ENCODE results near the gene FGF8. TPM values are rescaled to one million over a fixed set of nuclear protein-coding genes. Genes with fewer than 3 reads are reported as not detected.

The FGF8 gene
- total and polyA plus RNA-seq, 9 of the 15 experiments (the other 6 are each of a cell fraction or from before 2014, with no cell fraction given), result 0.13 to 0.82 (median 0.37) TPM; not detected in 5

GRCh38 chr10:101816376-101816775 is 40.5 kb upstream of the FGF8 start (continued):
- TF ChIP-seq MAX (CRISPR knock-in tag; IDR thresholded peaks at IDR 0.05), result no peak

GRCh38 chr10:101814466-101815071 is 38.7 kb upstream of the FGF8 start:
- in situ Hi-C loops (cut with MboI), result no loop called here
- no peak overlapping the region; the same call in 2 of the 3 replicates for H3K27ac ChIP-seq (ENCODE audit: extremely low read depth, low read depth, low read length)
- no peak overlapping the region for H2AFZ ChIP-seq (ENCODE audit: low read depth, low read length)
- ATAC-seq (no peak), FAIRE-seq (peak; percentile 61), DNase-seq (ENCODE audit: extremely low read depth in 1 of 4, low spot score in 3 of 4) (no peak)
- ChIA-PET CTCF (ENCODE audit: low intra/inter-chr PET ratio) (no interaction called here), POLR2A (interaction anchor here (0.6 to 2.1 kb wide), 4 partner anchors 10 to 243 kb away, joined by 3 to 6 read pairs (median 3); no protein-coding TSS in a partner anchor)
- no peaks in the 10 kb centered on the region for H3K9me1 ChIP-seq (ENCODE audit: control insufficient read depth, insufficient read depth, low read length)
- intact Hi-C loops (cut with micrococcal nuclease), result no loop called here
- H4K20me1 ChIP-seq (replicated peaks; ENCODE audit: control insufficient read depth, insufficient read depth, low read length), result peaks cover 35% of the 10 kb centered on the region
- peak overlapping the region in 1 of 2 experiments; percentile 96; a peak in 2 of 4 replicates for H3K9ac ChIP-seq (ENCODE audit: insufficient read depth in 1 of 2, low read depth in 2 of 2, low read length in 2 of 2)
- no peaks in the 10 kb centered on the region for H3K9me3 ChIP-seq (replicated peaks; ENCODE audit: control insufficient read depth, insufficient read depth, low read depth, low read length)
- no peaks in the 10 kb centered on the region for H3K27me3 ChIP-seq (ENCODE audit: control insufficient read depth in 2 of 2, insufficient read depth in 2 of 2, low read length in 2 of 2)
- peaks cover 50% of the 10 kb centered on the region for H3K36me3 ChIP-seq (ENCODE audit: control insufficient read depth, insufficient read depth, low read length)
- H3K4me2 ChIP-seq (ENCODE audit: insufficient read depth, low read length), result peak overlapping the region; percentile 72
- 35% methylated on average over 8 of the region's 8 CpGs for WGBS (ENCODE audit: insufficient coverage, low coverage, missing lambda C conversion rate)
- peaks cover 94% of the 10 kb centered on the region for H3K79me2 ChIP-seq (ENCODE audit: control insufficient read depth, insufficient read depth, low read length)
- H3K4me1 ChIP-seq (replicated peaks in 1 of 2; ENCODE audit: control insufficient read depth in 2 of 2, insufficient read depth in 2 of 2, low read length in 2 of 2), result peaks cover 9% of the 10 kb centered on the region in 2 experiments; a peak in 4 of 5 replicates
- no TSS peak for BruUV-seq (replicated peaks)
- H3K4me3 ChIP-seq, result peak overlapping the region; percentile 98
- TF ChIP-seq POLR3G (IDR thresholded peaks at IDR 0.05; ENCODE audit: extremely low read depth, insufficient read length, insufficient replicate concordance) (no peak), ZNF586 (CRISPR knock-in tag; conservative IDR thresholded peaks at IDR 0.05) (no peak), NRF1 (conservative IDR thresholded peaks at IDR 0.05 in 1 of 2, IDR thresholded peaks at IDR 0.05 in 1 of 2) (no peak), THRAP3 (IDR thresholded peaks at IDR 0.05; ENCODE audit: borderline replicate concordance) (no peak), NR1H2 (CRISPR knock-in tag; IDR thresholded peaks at IDR 0.05) (no peak), ZNF407 (IDR thresholded peaks at IDR 0.05; ENCODE audit: low read depth) (no peak), TSHZ1 (CRISPR knock-in tag; IDR thresholded peaks at IDR 0.05) (no peak)

Measured in K562 (cell line).